Muscle of arm (tissue), 12 donors: Measurements from ENCODE around the gene SYMPK. TPM values are rescaled to one million over a fixed set of nuclear protein-coding genes. Genes with fewer than 3 reads are reported as not detected.
"Not testable (repeated sequence)": the region's sequence is repeated elsewhere in the genome, so short reads cannot be mapped to it uniquely, and the experiment has no call there.

ENCODE experiments used
- DNase-seq: peaks from one replicate; pipeline ENCODE4 v3.0.0-alpha.2; 2013
- polyA plus RNA-seq, 12 donors: library from polyadenylated mRNA; unstranded; fragments of 120-200 nt; gene quantifications; one replicate each; pipeline ENCODE4 v1.2.1, GENCODE V29; 2013; ENCODE audit not compliant: insufficient read length in 12 of 12

The SYMPK gene
- polyA plus RNA-seq, 12 donors: 28.4 to 63.7 (median 36.7) TPM; not detected in 1

GRCh38 chr19:45812297-45812696, 50.6 kb downstream of the SYMPK start:
- no peak for DNase-seq

GRCh38 chr19:45809643-45810159, 53.2 kb downstream of the SYMPK start:
- no peak for DNase-seq

GRCh38 chr19:45805719-45806118, 57.2 kb downstream of the SYMPK start:
- DNase-seq: no peak

GRCh38 chr19:45804959-45805230, 58.1 kb downstream of the SYMPK start:
- DNase-seq: no peak

- no peak for DNase-seq
Measured at GRCh38 chr19:45804140-45804958, 58.6 kb downstream of the SYMPK start.

- no peak for DNase-seq
Measured at GRCh38 chr19:45801603-45802175, 61.3 kb downstream of the SYMPK start.

- DNase-seq: no peak
Measured at GRCh38 chr19:45800070-45800553, 62.8 kb downstream of the SYMPK start.

GRCh38 chr19:45799541-45799940, 63.4 kb downstream of the SYMPK start:
- DNase-seq: not testable (repeated sequence)

GRCh38 chr19:45798995-45799517, 63.9 kb downstream of the SYMPK start:
- DNase-seq: peak; percentile 75

GRCh38 chr19:45794627-45795026, 68.3 kb downstream of the SYMPK start:
- no peak for DNase-seq

- DNase-seq: no peak
Measured at GRCh38 chr19:45793876-45794275, 69.1 kb downstream of the SYMPK start.

- DNase-seq: no peak
Measured at GRCh38 chr19:45793178-45793564, 69.8 kb downstream of the SYMPK start.

GRCh38 chr19:45792470-45793177, 70.3 kb downstream of the SYMPK start, which contains the start of gene DMWD:
Gene DMWD, minus strand, starts transcription at chr19:45792845. Its CDS starts 89 bp downstream, at chr19:45792756.
- peak; percentile 99 for DNase-seq

- no peak for DNase-seq
Measured at GRCh38 chr19:45791744-45792469, 71.0 kb downstream of the SYMPK start.

- DNase-seq: no peak
Measured at GRCh38 chr19:45790942-45791341, 72.0 kb downstream of the SYMPK start.

GRCh38 chr19:45789035-45789786, 73.7 kb downstream of the SYMPK start:
- no peak for DNase-seq

GRCh38 chr19:45786533-45786894, 76.4 kb downstream of the SYMPK start:
- no peak for DNase-seq

- no peak for DNase-seq
Measured at GRCh38 chr19:45785781-45786532, 77.0 kb downstream of the SYMPK start.

GRCh38 chr19:45785097-45785496, 77.8 kb downstream of the SYMPK start:
- DNase-seq: no peak

GRCh38 chr19:45784096-45784495, 78.9 kb downstream of the SYMPK start:
- DNase-seq: no peak
